Stimulated activated effector memory CD8-positive, alpha-beta T cell treated with anti-CD3 and anti-CD28 coated beads, Interleukin-12 subunit alpha, Interleukin-12 subunit beta, amount 100 ng/mL, for 72 hours (primary cell): ENCODE data around the gene SRGAP1.
A peak's percentile ranks its signal among the peaks of the same experiment; 100 is the strongest.
"Not testable (repeated sequence)": the region's sequence is repeated elsewhere in the genome, so short reads cannot be mapped to it uniquely, and the experiment has no call there.

Experiments
- ATAC-seq: fragments of 150-1000 bp; cut with Tn5 transposase; 2 replicates; pipeline ENCODE4 v1.10.0; 2021
- DNase-seq, 2 donors: peaks; one replicate each; pipeline ENCODE4 v3.0.0; 2021 to 2022; ENCODE audit warnings: low spot score in 2 of 2
- H3K27ac Mint-ChIP-seq: one replicate; pipeline ENCODE4 v1.8.0; 2022; ENCODE audit warnings: mild to moderate bottlenecking, mixed read lengths
- H3K36me3 Mint-ChIP-seq: one replicate; pipeline ENCODE4 v1.8.0; 2022; ENCODE audit warnings: mild to moderate bottlenecking, mixed read lengths
- H3K4me1 Mint-ChIP-seq: one replicate; pipeline ENCODE4 v1.8.0; 2022; ENCODE audit warnings: mixed read lengths
- H3K4me3 Mint-ChIP-seq: one replicate; pipeline ENCODE4 v1.8.0; 2022; ENCODE audit warnings: mild to moderate bottlenecking, mixed read lengths
- H3K9me3 Mint-ChIP-seq: one replicate; pipeline ENCODE4 v1.8.0; 2022; ENCODE audit warnings: mixed read lengths

The SRGAP1 gene

GRCh38 chr12:64130476-64130875, 286.0 kb downstream of the SRGAP1 start:
- H3K27ac Mint-ChIP-seq, H3K36me3 Mint-ChIP-seq, DNase-seq, ATAC-seq, H3K4me3 Mint-ChIP-seq, H3K4me1 Mint-ChIP-seq, H3K9me3 Mint-ChIP-seq: not testable (repeated sequence)

DNA sequence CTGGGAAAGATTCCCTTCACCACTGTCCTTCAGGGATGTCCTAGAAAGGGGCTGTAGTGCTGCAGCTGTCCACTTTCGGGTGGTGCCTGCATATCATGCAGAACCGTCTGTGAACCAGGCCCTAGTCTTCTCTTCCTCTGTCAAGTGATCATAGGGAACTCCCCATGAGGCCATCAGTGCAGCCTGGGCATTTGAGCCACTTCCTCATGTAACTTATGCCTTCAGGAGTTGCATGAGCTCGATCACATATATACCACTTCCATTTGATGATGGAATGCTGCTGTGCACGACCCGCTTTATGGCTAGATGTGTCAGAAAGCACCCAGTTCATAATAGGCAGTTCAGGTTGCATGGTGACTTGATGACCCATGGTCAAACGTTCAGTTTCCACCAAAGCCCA, 287.0 kb downstream of the SRGAP1 start:
- not testable (repeated sequence) for DNase-seq, H3K9me3 Mint-ChIP-seq, H3K36me3 Mint-ChIP-seq, H3K4me3 Mint-ChIP-seq, H3K27ac Mint-ChIP-seq, H3K4me1 Mint-ChIP-seq, ATAC-seq

DNA sequence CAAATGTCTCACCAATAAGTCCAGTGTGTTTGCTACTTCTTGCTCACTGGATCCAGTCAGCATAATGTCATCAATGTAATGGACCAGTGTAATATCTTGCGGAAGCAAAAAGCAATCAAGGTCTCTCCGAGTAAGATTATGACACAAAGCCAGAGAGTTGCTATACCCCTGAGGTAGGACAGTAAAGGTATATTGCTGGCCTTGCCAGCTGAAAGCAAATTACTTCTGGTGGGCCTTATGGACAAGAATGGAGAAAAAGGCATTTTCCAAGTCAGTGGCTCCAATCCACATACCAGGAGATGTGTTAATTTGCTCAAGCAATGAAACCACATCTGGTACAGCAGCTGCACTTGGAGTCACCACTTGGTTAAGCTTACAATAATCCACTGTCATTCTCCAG, 288.2 kb downstream of the SRGAP1 start:
- H3K36me3 Mint-ChIP-seq, H3K9me3 Mint-ChIP-seq, DNase-seq, ATAC-seq, H3K4me1 Mint-ChIP-seq, H3K27ac Mint-ChIP-seq, H3K4me3 Mint-ChIP-seq: not testable (repeated sequence)

- H3K9me3 Mint-ChIP-seq: no peaks in the 10 kb centered on the region
- ATAC-seq: no peak
- no peak overlapping the region for H3K27ac Mint-ChIP-seq
- no peaks in the 10 kb centered on the region for H3K4me1 Mint-ChIP-seq
- DNase-seq: no peak
- no peaks in the 10 kb centered on the region for H3K36me3 Mint-ChIP-seq
- no peak overlapping the region for H3K4me3 Mint-ChIP-seq
These were observed 292.6 kb downstream of the SRGAP1 start for GRCh38 chr12:64137117-64137516.

- ATAC-seq (no peak), DNase-seq (no peak)
- H3K4me3 Mint-ChIP-seq: no peak overlapping the region
- no peak overlapping the region for H3K27ac Mint-ChIP-seq
- H3K36me3 Mint-ChIP-seq: no peaks in the 10 kb centered on the region
- H3K4me1 Mint-ChIP-seq: no peaks in the 10 kb centered on the region
- H3K9me3 Mint-ChIP-seq: no peaks in the 10 kb centered on the region
These were observed 294.5 kb downstream of the SRGAP1 start for GRCh38 chr12:64139021-64139420.

DNA sequence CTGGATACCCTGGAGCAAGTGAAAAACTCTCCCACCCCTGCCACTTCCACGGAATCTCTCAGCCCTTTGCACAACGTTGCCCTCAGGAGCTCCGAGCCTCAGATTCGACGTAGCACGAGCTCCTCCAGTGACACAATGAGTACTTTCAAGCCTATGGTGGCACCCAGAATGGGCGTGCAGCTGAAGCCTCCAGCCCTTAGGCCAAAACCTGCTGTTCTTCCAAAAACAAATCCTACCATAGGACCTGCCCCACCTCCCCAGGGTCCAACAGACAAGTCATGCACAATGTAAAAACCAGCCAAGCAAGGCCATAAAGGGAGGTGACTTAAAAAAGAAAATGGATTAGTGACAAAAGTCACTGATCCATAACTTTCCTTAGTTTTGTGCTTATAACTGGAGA, 297.9 kb downstream of the SRGAP1 start:
- H3K4me1 Mint-ChIP-seq: peaks cover 3% of the 10 kb centered on the region

GRCh38 chr12:64142784-64143183, 298.3 kb downstream of the SRGAP1 start:
- H3K36me3 Mint-ChIP-seq: no peaks in the 10 kb centered on the region
- no peak for DNase-seq
- H3K4me1 Mint-ChIP-seq: peaks cover 6% of the 10 kb centered on the region
- ATAC-seq: no peak
- H3K4me3 Mint-ChIP-seq: no peak overlapping the region
- no peak overlapping the region for H3K27ac Mint-ChIP-seq
- H3K9me3 Mint-ChIP-seq: no peaks in the 10 kb centered on the region

More for the DNA sequence above, 297.9 kb downstream of the SRGAP1 start:
- ATAC-seq (no peak), DNase-seq (no peak)
- Mint-ChIP-seq H3K9me3 (no peaks in the 10 kb centered on the region), H3K36me3 (no peaks in the 10 kb centered on the region), H3K4me3 (no peak overlapping the region), H3K27ac (no peak overlapping the region)

GRCh38 chr12:64145226-64145625, 300.7 kb downstream of the SRGAP1 start:
- peaks cover 6% of the 10 kb centered on the region for H3K4me1 Mint-ChIP-seq
- H3K9me3 Mint-ChIP-seq: no peaks in the 10 kb centered on the region
- no peak overlapping the region for H3K4me3 Mint-ChIP-seq
- no peak overlapping the region for H3K27ac Mint-ChIP-seq
- no peak for DNase-seq
- no peak for ATAC-seq
- H3K36me3 Mint-ChIP-seq: no peaks in the 10 kb centered on the region

DNA sequence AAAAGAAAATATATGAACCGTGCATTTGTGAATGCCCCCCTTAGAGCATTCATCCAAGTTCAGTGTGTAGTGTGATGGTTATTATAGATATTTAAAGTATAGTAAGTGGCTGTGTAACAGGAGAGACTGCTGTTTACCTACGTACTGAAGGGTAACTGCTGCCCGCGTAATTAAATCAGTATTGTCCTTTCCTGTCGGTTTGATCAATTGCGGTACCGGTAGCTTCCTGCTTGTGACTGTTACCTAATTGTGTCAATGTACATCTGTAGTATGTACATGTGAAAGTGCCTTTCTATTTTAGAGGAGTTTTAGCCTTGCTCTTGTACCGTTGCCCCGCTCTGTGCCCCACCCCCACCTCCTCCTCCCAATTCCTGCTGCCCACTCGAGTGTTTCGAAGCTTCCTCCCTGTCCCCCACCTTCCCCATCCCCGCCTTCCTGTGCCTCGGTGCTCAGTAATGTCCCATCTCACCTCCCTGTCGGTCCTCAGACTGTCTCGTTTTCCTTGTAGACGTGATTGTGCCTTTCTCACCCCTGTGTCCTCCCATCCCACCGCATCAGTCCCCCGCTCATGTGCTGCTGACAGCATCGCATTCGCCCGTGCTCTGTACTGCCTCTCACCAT, 302.6 kb downstream of the SRGAP1 start:
- Mint-ChIP-seq H3K4me3 (no peak overlapping the region), H3K9me3 (no peaks in the 10 kb centered on the region), H3K4me1 (peaks cover 6% of the 10 kb centered on the region), H3K27ac (peak overlapping the region; percentile 29), H3K36me3 (no peaks in the 10 kb centered on the region)
- ATAC-seq (no peak), DNase-seq (no peak)

DNA sequence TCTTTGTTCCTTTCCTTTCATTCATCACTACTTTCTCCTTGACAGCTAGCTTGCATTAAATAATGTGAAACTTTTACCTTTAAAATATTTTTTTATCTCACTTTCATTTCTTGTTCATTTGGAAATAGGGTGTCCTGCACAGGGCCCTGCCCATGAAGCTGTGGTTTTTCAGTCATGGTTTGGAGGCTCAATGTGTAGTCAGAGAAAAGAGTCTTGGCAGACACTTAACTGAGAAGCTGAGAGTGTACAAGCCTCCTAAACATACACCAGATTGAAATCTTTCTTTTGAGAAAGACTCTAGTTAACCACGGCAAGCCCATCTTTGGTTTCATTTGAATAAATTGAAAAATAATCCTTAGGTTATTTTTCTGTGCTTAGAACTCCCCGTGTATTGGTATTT, 303.4 kb downstream of the SRGAP1 start:
- no peaks in the 10 kb centered on the region for H3K9me3 Mint-ChIP-seq
- ATAC-seq: no peak

DNA sequence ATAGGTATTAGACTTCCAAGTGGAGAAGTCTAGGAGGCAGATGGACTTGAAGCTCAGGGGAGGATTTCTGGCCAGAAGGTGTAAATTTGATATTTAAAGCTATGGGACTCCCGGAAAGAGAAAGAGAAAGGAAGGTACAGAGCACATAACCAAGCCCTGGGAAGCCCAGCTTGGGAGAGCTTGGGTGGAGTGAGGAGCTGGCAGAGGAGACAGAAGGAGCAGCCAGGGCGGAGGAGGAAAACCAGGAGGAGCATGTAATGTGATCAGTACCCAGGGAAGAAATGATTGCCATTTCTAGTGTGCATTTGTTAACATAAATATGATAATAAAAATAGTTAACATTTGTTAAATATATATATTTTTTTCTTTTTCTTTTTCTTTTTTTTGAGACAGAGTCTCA, 310.2 kb downstream of the SRGAP1 start:
- H3K27ac Mint-ChIP-seq: no peak overlapping the region
- no peaks in the 10 kb centered on the region for H3K9me3 Mint-ChIP-seq
- no peaks in the 10 kb centered on the region for H3K4me1 Mint-ChIP-seq
- no peak overlapping the region for H3K4me3 Mint-ChIP-seq
- DNase-seq (no peak), ATAC-seq (no peak)
- H3K36me3 Mint-ChIP-seq: no peaks in the 10 kb centered on the region

More for the DNA sequence above, 303.4 kb downstream of the SRGAP1 start:
- H3K27ac Mint-ChIP-seq: no peak overlapping the region
- no peak overlapping the region for H3K4me3 Mint-ChIP-seq
- DNase-seq: no peak
- no peaks in the 10 kb centered on the region for H3K36me3 Mint-ChIP-seq
- H3K4me1 Mint-ChIP-seq: peaks cover 6% of the 10 kb centered on the region

DNA sequence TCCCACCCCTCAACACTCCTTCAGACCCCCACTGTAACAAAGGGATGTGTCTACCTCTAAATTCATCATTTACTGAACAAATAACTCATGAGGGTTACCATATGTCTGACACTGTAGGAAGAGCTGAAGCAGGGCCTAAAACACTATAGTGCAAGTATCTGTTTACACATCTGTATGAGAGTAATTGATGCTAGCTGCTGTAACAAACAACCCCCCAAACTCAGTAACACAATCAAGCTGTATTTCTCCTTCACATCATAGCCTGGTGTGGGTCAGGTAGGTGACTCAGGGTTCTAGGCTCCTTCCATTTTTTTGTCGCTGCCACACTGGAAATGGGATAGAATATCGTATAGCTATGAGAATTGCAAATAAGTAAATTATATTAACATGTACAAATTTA, 312.6 kb downstream of the SRGAP1 start:
- no peak overlapping the region for H3K27ac Mint-ChIP-seq
- DNase-seq (no peak), ATAC-seq (no peak)
- no peaks in the 10 kb centered on the region for H3K4me1 Mint-ChIP-seq
- H3K9me3 Mint-ChIP-seq: peaks cover 4% of the 10 kb centered on the region
- H3K36me3 Mint-ChIP-seq: no peaks in the 10 kb centered on the region
- H3K4me3 Mint-ChIP-seq: no peak overlapping the region

GRCh38 chr12:64160021-64160710, 315.7 kb downstream of the SRGAP1 start:
- Mint-ChIP-seq H3K27ac (no peak overlapping the region), H3K4me3 (no peak overlapping the region), H3K9me3 (peaks cover 4% of the 10 kb centered on the region), H3K4me1 (no peaks in the 10 kb centered on the region), H3K36me3 (no peaks in the 10 kb centered on the region)
- ATAC-seq: no peak
- DNase-seq: no peak

- Mint-ChIP-seq H3K36me3 (no peaks in the 10 kb centered on the region), H3K27ac (no peak overlapping the region), H3K9me3 (peaks cover 4% of the 10 kb centered on the region), H3K4me3 (no peak overlapping the region), H3K4me1 (no peaks in the 10 kb centered on the region)
- DNase-seq (no peak), ATAC-seq (no peak)
These were observed 316.2 kb downstream of the SRGAP1 start for GRCh38 chr12:64160711-64161060.

DNA sequence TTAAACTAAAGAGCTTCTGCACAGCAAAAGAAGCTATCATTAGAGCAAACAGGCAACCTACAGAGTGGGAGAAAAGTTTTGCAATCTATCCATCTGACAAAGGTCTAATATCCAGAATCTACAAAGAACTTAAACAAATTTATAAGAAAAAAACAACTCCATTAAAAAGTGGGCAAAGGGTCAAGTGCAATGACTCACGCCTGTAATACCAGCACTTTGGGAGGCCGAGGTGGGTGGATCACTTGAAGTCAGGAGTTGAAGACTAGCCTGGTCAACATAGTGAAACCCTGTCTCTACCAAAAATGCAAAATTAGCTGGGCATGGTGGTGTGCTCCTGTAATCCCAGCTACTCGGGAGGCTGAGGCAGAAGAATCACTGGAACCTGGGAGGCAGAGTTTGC, 322.1 kb downstream of the SRGAP1 start:
- H3K4me3 Mint-ChIP-seq, H3K27ac Mint-ChIP-seq, H3K9me3 Mint-ChIP-seq, ATAC-seq, H3K4me1 Mint-ChIP-seq, H3K36me3 Mint-ChIP-seq, DNase-seq: not testable (repeated sequence)

DNA sequence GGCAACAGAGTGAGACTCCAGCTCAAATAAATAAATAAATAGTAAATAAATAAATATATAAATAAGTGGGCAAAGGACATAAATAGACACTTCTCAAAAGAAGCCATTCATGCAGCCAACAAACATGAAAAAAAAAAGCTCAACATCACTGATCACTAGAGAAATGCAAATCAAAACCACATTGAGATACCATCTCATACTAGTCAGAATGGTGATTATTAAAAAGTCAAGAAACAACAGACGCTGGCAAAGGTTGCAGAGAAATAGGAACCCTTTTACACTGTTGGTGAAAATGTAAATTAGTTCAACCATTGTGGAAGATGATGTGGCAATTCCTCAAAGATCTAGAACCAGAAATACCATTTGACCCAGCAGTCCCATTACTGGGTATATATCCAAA, 322.5 kb downstream of the SRGAP1 start:
- DNase-seq, ATAC-seq, H3K27ac Mint-ChIP-seq, H3K4me3 Mint-ChIP-seq, H3K9me3 Mint-ChIP-seq, H3K36me3 Mint-ChIP-seq, H3K4me1 Mint-ChIP-seq: not testable (repeated sequence)
